ENCODE results near the gene OR5K3. TPM values are rescaled to one million over a fixed set of nuclear protein-coding genes. Genes with fewer than 3 reads are reported as not detected.

OR5K3 gene
- total RNA-seq, 1 donor from 2014 or later: not detected

GRCh38 chr3:98433764-98434163 is 43.3 kb downstream of the OR5K3 start:
- DNase-seq (ENCODE audit: low read depth in 2 of 2): no peak

GRCh38 chr3:98434412-98434811 is 43.9 kb downstream of the OR5K3 start:
- DNase-seq (ENCODE audit: low read depth in 2 of 2): no peak

- DNase-seq (ENCODE audit: low read depth in 2 of 2): no peak
Measured at GRCh38 chr3:98440283-98440682, 49.8 kb downstream of the OR5K3 start.

Other genes with a start within 250 kb of the OR5K3 start
- not detected in 2 replicates for gene OR5H14, start 243.2 kb upstream of the OR5K3 start, total RNA-seq
- gene OR5H15, start 224.0 kb upstream of the OR5K3 start, total RNA-seq: not detected in 2 replicates
- gene OR5H6, start 126.4 kb upstream of the OR5K3 start, total RNA-seq: not detected in 2 replicates
- gene OR5H2, start 108.2 kb upstream of the OR5K3 start, total RNA-seq: not detected in 2 replicates
- gene OR5K4, start 36.8 kb upstream of the OR5K3 start, total RNA-seq: not detected in 2 replicates
- gene OR5K1, start 72.5 kb downstream of the OR5K3 start, total RNA-seq: not detected in 2 replicates
- not detected in 2 replicates for gene OR5K2, start 107.0 kb downstream of the OR5K3 start, total RNA-seq
- 80.2 and 125 TPM in 2 replicates for gene CLDND1, start 132.2 kb downstream of the OR5K3 start, total RNA-seq
- not detected in 2 replicates for gene GPR15, start 141.3 kb downstream of the OR5K3 start, total RNA-seq
- gene CPOX, start 202.9 kb downstream of the OR5K3 start, total RNA-seq: 16.6 and 23.1 TPM in 2 replicates

Data from dermis microvascular lymphatic vessel endothelial cell (primary cell).